ENCODE measurements around the gene BSDC1. TPM values are rescaled to one million over a fixed set of nuclear protein-coding genes. Genes with fewer than 3 reads are reported as not detected.
"Not testable (repeated sequence)": the region's sequence is repeated elsewhere in the genome, so short reads cannot be mapped to it uniquely, and the experiment has no call there.

The BSDC1 gene
- total RNA-seq, 1 donor from 2014 or later = 71.9 TPM

DNA sequence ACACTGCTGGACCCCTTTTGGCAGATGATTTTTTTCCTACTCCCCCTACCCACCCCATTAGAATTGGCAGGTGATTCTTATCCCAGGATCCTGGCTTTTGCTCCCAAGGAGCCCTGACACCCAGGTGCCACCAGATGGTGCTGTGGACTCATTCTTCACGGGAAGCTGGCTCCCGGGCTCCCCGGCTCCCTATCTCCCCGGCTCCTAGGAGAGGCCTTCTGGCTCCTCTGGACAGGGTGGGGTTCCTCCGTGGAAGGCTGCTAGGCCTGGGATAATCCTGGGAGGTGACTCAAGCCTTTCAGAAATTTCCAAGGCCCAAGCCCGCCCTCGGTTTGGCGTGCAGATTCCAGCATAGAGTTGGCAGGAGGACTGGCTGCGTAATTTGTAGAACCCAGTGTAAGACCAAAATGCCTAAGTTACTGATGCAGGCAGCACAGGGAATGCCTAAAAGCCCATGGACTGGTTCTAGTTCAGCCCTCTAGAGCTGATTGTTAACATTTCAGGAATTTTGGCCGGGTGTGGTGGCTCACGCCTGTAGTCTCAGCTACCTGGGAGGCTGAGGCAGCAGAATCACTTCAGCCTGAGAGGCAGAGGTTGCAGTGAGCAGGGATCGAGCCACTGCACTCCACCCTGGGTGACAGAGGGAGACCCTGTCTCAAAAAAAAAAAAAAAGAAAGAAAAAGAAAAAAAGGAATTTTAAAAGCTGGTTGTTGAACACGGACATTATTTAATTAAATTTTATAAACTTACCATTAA is 6.8 kb upstream of the BSDC1 start:
- Mint-ChIP-seq H3K27ac (ENCODE audit: unreplicated experiment) (peak overlapping the region; percentile 41), H3K4me1 (ENCODE audit: low read depth, unreplicated experiment) (peaks cover 13% of the 10 kb centered on the region), H3K4me3 (ENCODE audit: unreplicated experiment) (no peak overlapping the region), H3K9me3 (ENCODE audit: unreplicated experiment) (peaks cover 2% of the 10 kb centered on the region), H3K36me3 (ENCODE audit: low read depth, unreplicated experiment) (peaks cover 2% of the 10 kb centered on the region), H3K27me3 (ENCODE audit: low read depth, unreplicated experiment) (no peaks in the 10 kb centered on the region)
- Histone ChIP-seq H4K20me1 (ENCODE audit: insufficient read depth, low read length) (no peaks in the 10 kb centered on the region), H3K9me3 (ENCODE audit: insufficient read depth, low read depth, low read length) (no peaks in the 10 kb centered on the region), H3K4me1 (ENCODE audit: insufficient read depth, low read length) (peaks cover 10% of the 10 kb centered on the region), H3K36me3 (ENCODE audit: insufficient read depth, low read length) (no peaks in the 10 kb centered on the region), H3K27ac (ENCODE audit: low read depth, low read length) (no peak overlapping the region), H3K79me2 (ENCODE audit: insufficient read depth, low read length) (no peaks in the 10 kb centered on the region), H3K4me3 (ENCODE audit: insufficient read depth, low read depth, low read length) (no peak overlapping the region), H2AFZ (ENCODE audit: low read depth, low read length) (peak overlapping the region; percentile 68), H3K27me3 (ENCODE audit: insufficient read depth, low read length) (no peaks in the 10 kb centered on the region), H3K9ac (ENCODE audit: low read length) (peak overlapping the region; percentile 40), H3K4me2 (ENCODE audit: low read length) (peak overlapping the region; percentile 44)
- FAIRE-seq (no peak), DNase-seq (ENCODE audit: low read depth) (peak; percentile 92)
- TF ChIP-seq, protein P1, sequence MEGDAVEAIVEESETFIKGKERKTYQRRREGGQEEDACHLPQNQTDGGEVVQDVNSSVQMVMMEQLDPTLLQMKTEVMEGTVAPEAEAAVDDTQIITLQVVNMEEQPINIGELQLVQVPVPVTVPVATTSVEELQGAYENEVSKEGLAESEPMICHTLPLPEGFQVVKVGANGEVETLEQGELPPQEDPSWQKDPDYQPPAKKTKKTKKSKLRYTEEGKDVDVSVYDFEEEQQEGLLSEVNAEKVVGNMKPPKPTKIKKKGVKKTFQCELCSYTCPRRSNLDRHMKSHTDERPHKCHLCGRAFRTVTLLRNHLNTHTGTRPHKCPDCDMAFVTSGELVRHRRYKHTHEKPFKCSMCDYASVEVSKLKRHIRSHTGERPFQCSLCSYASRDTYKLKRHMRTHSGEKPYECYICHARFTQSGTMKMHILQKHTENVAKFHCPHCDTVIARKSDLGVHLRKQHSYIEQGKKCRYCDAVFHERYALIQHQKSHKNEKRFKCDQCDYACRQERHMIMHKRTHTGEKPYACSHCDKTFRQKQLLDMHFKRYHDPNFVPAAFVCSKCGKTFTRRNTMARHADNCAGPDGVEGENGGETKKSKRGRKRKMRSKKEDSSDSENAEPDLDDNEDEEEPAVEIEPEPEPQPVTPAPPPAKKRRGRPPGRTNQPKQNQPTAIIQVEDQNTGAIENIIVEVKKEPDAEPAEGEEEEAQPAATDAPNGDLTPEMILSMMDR (IDR thresholded peaks at IDR 0.05; ENCODE audit: insufficient read depth, low read depth, low read length) = peak; percentile 83
- no peak for TF ChIP-seq EZH2 (IDR thresholded peaks at IDR 0.05; ENCODE audit: insufficient read depth, low read length)

DNA sequence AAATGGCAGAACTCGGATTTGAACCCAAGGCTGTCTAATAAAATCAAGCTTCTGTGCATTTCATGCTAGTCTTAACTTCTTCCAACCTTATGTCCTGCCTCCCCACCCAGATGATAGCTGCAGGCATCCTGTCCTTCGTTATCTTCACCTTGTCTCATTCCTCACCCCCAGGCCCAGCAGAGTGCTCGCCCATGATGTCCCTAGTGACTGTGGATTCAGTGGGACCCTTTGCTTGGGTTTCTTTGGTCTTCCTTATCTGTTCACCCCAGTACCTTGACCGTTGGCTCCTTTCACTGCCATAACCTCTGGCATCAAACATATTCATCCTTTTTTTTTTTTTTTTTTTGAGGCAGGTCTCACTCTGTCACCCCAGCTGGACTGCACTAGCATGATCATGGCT is 5.6 kb upstream of the BSDC1 start:
- Histone ChIP-seq H4K20me1 (ENCODE audit: insufficient read depth, low read length) (no peaks in the 10 kb centered on the region), H3K4me3 (ENCODE audit: insufficient read depth, low read depth, low read length) (no peak overlapping the region), H3K27ac (ENCODE audit: low read depth, low read length) (no peak overlapping the region), H3K79me2 (ENCODE audit: insufficient read depth, low read length) (peaks cover 2% of the 10 kb centered on the region), H3K27me3 (ENCODE audit: insufficient read depth, low read length) (no peaks in the 10 kb centered on the region), H3K4me1 (ENCODE audit: insufficient read depth, low read length) (peaks cover 10% of the 10 kb centered on the region), H2AFZ (ENCODE audit: low read depth, low read length) (no peak overlapping the region), H3K9ac (ENCODE audit: low read length) (no peak overlapping the region), H3K36me3 (ENCODE audit: insufficient read depth, low read length) (no peaks in the 10 kb centered on the region), H3K9me3 (ENCODE audit: insufficient read depth, low read depth, low read length) (no peaks in the 10 kb centered on the region), H3K4me2 (ENCODE audit: low read length) (no peak overlapping the region)
- peaks cover 4% of the 10 kb centered on the region for H3K9me3 Mint-ChIP-seq (ENCODE audit: unreplicated experiment)
- no peak overlapping the region for H3K4me3 Mint-ChIP-seq (ENCODE audit: unreplicated experiment)
- DNase-seq (ENCODE audit: low read depth) (no peak), FAIRE-seq (no peak)
- H3K27me3 Mint-ChIP-seq (ENCODE audit: low read depth, unreplicated experiment) = no peaks in the 10 kb centered on the region
- no peak for TF ChIP-seq EZH2 (IDR thresholded peaks at IDR 0.05; ENCODE audit: insufficient read depth, low read length)
- TF ChIP-seq, protein P1 (IDR thresholded peaks at IDR 0.05; ENCODE audit: insufficient read depth, low read depth, low read length) = no peak
- peaks cover 2% of the 10 kb centered on the region for H3K36me3 Mint-ChIP-seq (ENCODE audit: low read depth, unreplicated experiment)
- no peak overlapping the region for H3K27ac Mint-ChIP-seq (ENCODE audit: unreplicated experiment)
- H3K4me1 Mint-ChIP-seq (ENCODE audit: low read depth, unreplicated experiment) = peaks cover 11% of the 10 kb centered on the region

DNA sequence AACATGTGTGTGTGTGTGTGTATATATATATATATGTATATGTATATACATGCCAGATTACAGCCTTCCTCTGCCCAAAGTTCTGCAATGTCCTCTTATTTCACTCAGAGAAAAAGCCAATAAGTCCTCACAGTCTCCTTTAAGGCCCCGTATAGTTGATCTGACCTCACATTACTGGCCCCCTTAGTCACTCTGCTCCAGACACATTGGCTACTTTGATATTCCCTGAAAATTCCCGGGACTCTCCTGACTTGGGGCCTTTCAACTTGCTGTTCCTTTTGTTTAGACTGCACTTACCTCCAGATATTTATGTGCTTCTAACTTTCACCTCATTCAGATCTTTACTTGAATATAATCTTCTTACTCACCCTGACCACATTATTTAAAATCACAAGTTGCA is 4.2 kb upstream of the BSDC1 start:
- Histone ChIP-seq H4K20me1 (ENCODE audit: insufficient read depth, low read length) (peaks cover 2% of the 10 kb centered on the region), H3K9me3 (ENCODE audit: insufficient read depth, low read depth, low read length) (no peaks in the 10 kb centered on the region), H2AFZ (ENCODE audit: low read depth, low read length) (no peak overlapping the region), H3K27me3 (ENCODE audit: insufficient read depth, low read length) (no peaks in the 10 kb centered on the region), H3K4me3 (ENCODE audit: insufficient read depth, low read depth, low read length) (no peak overlapping the region), H3K36me3 (ENCODE audit: insufficient read depth, low read length) (no peaks in the 10 kb centered on the region), H3K4me2 (ENCODE audit: low read length) (peak overlapping the region; percentile 20), H3K9ac (ENCODE audit: low read length) (no peak overlapping the region), H3K79me2 (ENCODE audit: insufficient read depth, low read length) (peaks cover 10% of the 10 kb centered on the region), H3K27ac (ENCODE audit: low read depth, low read length) (peak overlapping the region; percentile 2), H3K4me1 (ENCODE audit: insufficient read depth, low read length) (peaks cover 13% of the 10 kb centered on the region)
- H3K4me1 Mint-ChIP-seq (ENCODE audit: low read depth, unreplicated experiment) = peaks cover 11% of the 10 kb centered on the region
- peaks cover 2% of the 10 kb centered on the region for H3K36me3 Mint-ChIP-seq (ENCODE audit: low read depth, unreplicated experiment)
- DNase-seq (ENCODE audit: low read depth) (peak; percentile 67), FAIRE-seq (no peak)
- TF ChIP-seq, protein P1 (IDR thresholded peaks at IDR 0.05; ENCODE audit: insufficient read depth, low read depth, low read length) = no peak
- H3K4me3 Mint-ChIP-seq (ENCODE audit: unreplicated experiment) = peak overlapping the region; percentile 2
- H3K27ac Mint-ChIP-seq (ENCODE audit: unreplicated experiment) = no peak overlapping the region
- no peaks in the 10 kb centered on the region for H3K27me3 Mint-ChIP-seq (ENCODE audit: low read depth, unreplicated experiment)
- H3K9me3 Mint-ChIP-seq (ENCODE audit: unreplicated experiment) = peaks cover 4% of the 10 kb centered on the region

DNA sequence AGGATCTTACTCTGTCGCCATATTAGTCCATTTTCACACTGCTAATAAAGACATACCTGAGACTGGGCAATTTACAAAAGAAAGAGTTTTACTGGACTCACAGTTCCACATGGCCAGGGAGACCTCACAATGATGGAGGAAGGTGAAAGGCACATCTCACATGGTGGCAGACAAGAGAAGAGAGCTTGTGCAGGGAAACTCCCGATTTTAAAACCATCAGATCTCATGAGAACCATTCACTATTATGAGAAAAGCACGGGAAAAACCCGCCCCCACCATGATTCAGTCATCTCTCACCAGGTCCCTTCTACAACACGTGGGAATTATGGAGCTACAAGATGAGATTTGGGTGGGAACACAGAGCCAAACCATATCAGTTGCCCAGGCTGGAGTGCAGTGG is 2.3 kb upstream of the BSDC1 start:
- Histone ChIP-seq H4K20me1 (ENCODE audit: insufficient read depth, low read length) (peaks cover 14% of the 10 kb centered on the region), H3K4me1 (ENCODE audit: insufficient read depth, low read length) (peaks cover 18% of the 10 kb centered on the region), H3K79me2 (ENCODE audit: insufficient read depth, low read length) (peaks cover 29% of the 10 kb centered on the region)
- H3K27ac ChIP-seq (ENCODE audit: low read depth, low read length); H3K36me3 ChIP-seq (ENCODE audit: insufficient read depth, low read length); DNase-seq (ENCODE audit: low read depth); H3K9ac ChIP-seq (ENCODE audit: low read length); H3K4me2 ChIP-seq (ENCODE audit: low read length); H3K9me3 Mint-ChIP-seq (ENCODE audit: unreplicated experiment); H3K27me3 Mint-ChIP-seq (ENCODE audit: low read depth, unreplicated experiment); H3K4me3 ChIP-seq (ENCODE audit: insufficient read depth, low read depth, low read length); H3K9me3 ChIP-seq (ENCODE audit: insufficient read depth, low read depth, low read length); H3K27me3 ChIP-seq (ENCODE audit: insufficient read depth, low read length); FAIRE-seq; H2AFZ ChIP-seq (ENCODE audit: low read depth, low read length); H3K36me3 Mint-ChIP-seq (ENCODE audit: low read depth, unreplicated experiment); H3K27ac Mint-ChIP-seq (ENCODE audit: unreplicated experiment): not testable (repeated sequence)
- Mint-ChIP-seq H3K4me1 (ENCODE audit: low read depth, unreplicated experiment) (peaks cover 19% of the 10 kb centered on the region), H3K4me3 (ENCODE audit: unreplicated experiment) (peak overlapping the region; percentile 34)
